ENCODE measurements around the gene SPACA1.

Gene SPACA1

DNA sequence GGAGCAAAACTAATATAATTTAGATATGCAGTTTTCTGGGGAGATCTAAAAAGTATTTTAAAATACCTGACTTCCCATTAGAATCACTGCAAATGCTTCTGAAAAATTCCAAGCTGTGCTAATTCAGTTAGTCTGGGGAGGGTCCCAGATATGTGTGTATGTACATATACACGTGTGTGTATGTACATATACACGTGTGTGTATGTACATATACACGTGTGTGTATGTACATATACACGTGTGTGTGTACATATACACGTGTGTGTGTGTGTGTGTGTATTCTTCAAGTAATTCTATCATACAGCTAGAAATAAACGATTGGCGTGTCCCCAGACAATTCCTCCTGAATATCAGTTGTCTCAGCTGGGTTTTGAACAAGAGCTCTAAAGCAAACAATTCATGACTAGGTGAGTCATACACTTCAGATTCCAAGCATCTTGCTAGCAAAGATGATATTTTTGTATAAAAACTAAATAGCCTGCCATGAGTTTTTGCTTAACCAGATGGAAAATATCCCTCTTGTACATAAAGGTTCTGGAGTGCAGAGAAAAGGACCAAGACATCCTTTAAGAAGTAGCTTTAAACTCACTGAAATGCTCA is 58.2 kb downstream of the SPACA1 start:
- no peak for DNase-seq (ENCODE audit: low read depth in 3 of 3)

- DNase-seq (ENCODE audit: low read depth in 3 of 3): no peak
These were observed 59.6 kb downstream of the SPACA1 start for GRCh38 chr6:88107241-88107640.

DNA sequence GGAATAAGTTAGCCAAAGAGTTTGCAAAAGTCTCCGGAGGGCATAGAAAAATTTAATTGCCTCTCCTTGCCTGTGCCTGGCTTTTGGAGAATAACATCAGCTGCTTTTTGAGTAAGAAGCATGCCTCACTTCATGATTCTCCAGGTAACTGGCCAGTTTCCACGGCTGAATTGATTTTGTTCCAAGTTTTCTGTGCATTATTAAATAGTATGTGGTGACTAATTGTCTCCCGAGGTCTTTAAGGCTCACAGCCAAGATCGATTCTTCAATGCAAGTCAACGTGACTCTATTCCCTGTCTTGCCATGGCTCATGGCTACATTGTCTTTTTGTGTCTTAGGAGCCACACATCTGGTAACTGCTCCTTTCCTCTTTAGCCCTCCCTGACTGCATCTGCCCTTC is 64.3 kb downstream of the SPACA1 start:
- no peak for DNase-seq (ENCODE audit: low read depth in 3 of 3)

GRCh38 chr6:88114838-88115237 is 67.2 kb downstream of the SPACA1 start:
- no peak for DNase-seq (ENCODE audit: low read depth in 3 of 3)

GRCh38 chr6:88115307-88115706 is 67.7 kb downstream of the SPACA1 start:
- no peak for DNase-seq (ENCODE audit: low read depth in 3 of 3)

- no peak for DNase-seq (ENCODE audit: low read depth in 3 of 3)
These were observed 68.6 kb downstream of the SPACA1 start for GRCh38 chr6:88116276-88116675.

Measured in stimulated activated CD4-positive, alpha-beta T cell treated with anti-CD3 and anti-CD28 coated beads, TNF-alpha, amount 100 ng/mL, for 48 hours (primary cell).